ENCODE data around the gene RNF133.

- TF ChIP-seq EZH2 (IDR thresholded peaks at IDR 0.05; ENCODE audit: borderline replicate concordance, low read depth, low read length, severe bottlenecking), result no peak
- TF ChIP-seq CTCF (IDR thresholded peaks at IDR 0.05; ENCODE audit: borderline replicate concordance, extremely low read depth, low read length, poor library complexity, severe bottlenecking), result no peak
Observed at GRCh38 chr7:122709930-122710646, 11.2 kb upstream of the RNF133 start.

All from DND-41 (cell line).